ENCODE results near the gene HNRNPA2B1.
"Not testable (repeated sequence)": the region's sequence is repeated elsewhere in the genome, so short reads cannot be mapped to it uniquely, and the experiment has no call there.

The HNRNPA2B1 gene

GRCh38 chr7:26165950-26166683 lies 34.4 kb downstream of the HNRNPA2B1 start:
- Histone ChIP-seq H4K20me1 (ENCODE audit: control insufficient read depth, insufficient read depth, low read depth, low read length) (no peaks in the 10 kb centered on the region), H3F3A (ENCODE audit: control insufficient read depth, insufficient read depth) (no peaks in the 10 kb centered on the region), H3K27me3 (ENCODE audit: control insufficient read depth, low read length) (no peaks in the 10 kb centered on the region), H3K4me1 (ENCODE audit: control insufficient read depth, low read length) (peaks cover 14% of the 10 kb centered on the region), H3K9me2 (replicated peaks; ENCODE audit: control insufficient read depth, low read length) (no peaks in the 10 kb centered on the region), H3K9me3 (ENCODE audit: control insufficient read depth, insufficient read depth, low read length) (no peaks in the 10 kb centered on the region), H3K4me2 (ENCODE audit: low read length) (no peak overlapping the region), H3K27ac (ENCODE audit: low read depth, low read length) (no peak overlapping the region), H3K4me3 (ENCODE audit: low read length) (no peak overlapping the region), H3K36me3 (ENCODE audit: control insufficient read depth, low read length) (peaks cover 9% of the 10 kb centered on the region; the same call in 1 of the 2 replicates), H3K79me2 (ENCODE audit: control insufficient read depth, low read length) (peaks cover 68% of the 10 kb centered on the region)
- TF ChIP-seq CTCF (IDR thresholded peaks at IDR 0.05; ENCODE audit: low read depth, low read length, poor library complexity, severe bottlenecking) (no peak), EZH2phosphoT487 (IDR thresholded peaks at IDR 0.05; ENCODE audit: borderline replicate concordance, low read length) (no peak)

GRCh38 chr7:26163804-26164203 lies 36.7 kb downstream of the HNRNPA2B1 start:
- H3F3A ChIP-seq (ENCODE audit: control insufficient read depth, insufficient read depth): not testable (repeated sequence)
- peaks cover 70% of the 10 kb centered on the region for H3K79me2 ChIP-seq (ENCODE audit: control insufficient read depth, low read length)

GRCh38 chr7:26162431-26162830 lies 38.1 kb downstream of the HNRNPA2B1 start:
- Histone ChIP-seq H3K27ac (ENCODE audit: low read depth, low read length) (no peak overlapping the region), H3K4me3 (ENCODE audit: low read length) (no peak overlapping the region), H3K9me2 (replicated peaks; ENCODE audit: control insufficient read depth, low read length) (no peaks in the 10 kb centered on the region), H3F3A (ENCODE audit: control insufficient read depth, insufficient read depth) (0 out of 2 replicates have a peak, but pooled peaks cover 1% of the 10 kb centered on the region), H4K20me1 (ENCODE audit: control insufficient read depth, insufficient read depth, low read depth, low read length) (no peaks in the 10 kb centered on the region), H3K79me2 (ENCODE audit: control insufficient read depth, low read length) (peaks cover 75% of the 10 kb centered on the region), H3K36me3 (ENCODE audit: control insufficient read depth, low read length) (no peaks in the 10 kb centered on the region), H3K4me1 (ENCODE audit: control insufficient read depth, low read length) (peaks cover 45% of the 10 kb centered on the region), H3K4me2 (ENCODE audit: low read length) (no peak overlapping the region), H3K9me3 (ENCODE audit: control insufficient read depth, insufficient read depth, low read length) (no peaks in the 10 kb centered on the region), H3K27me3 (ENCODE audit: control insufficient read depth, low read length) (no peaks in the 10 kb centered on the region)
- TF ChIP-seq CTCF (IDR thresholded peaks at IDR 0.05; ENCODE audit: low read depth, low read length, poor library complexity, severe bottlenecking) (no peak), EZH2phosphoT487 (IDR thresholded peaks at IDR 0.05; ENCODE audit: borderline replicate concordance, low read length) (no peak)

More at GRCh38 chr7:26163804-26164203, 36.7 kb downstream of the HNRNPA2B1 start:
- H3K36me3 ChIP-seq (ENCODE audit: control insufficient read depth, low read length); H3K27me3 ChIP-seq (ENCODE audit: control insufficient read depth, low read length); H3K27ac ChIP-seq (ENCODE audit: low read depth, low read length); H3K4me2 ChIP-seq (ENCODE audit: low read length); H3K9me3 ChIP-seq (ENCODE audit: control insufficient read depth, insufficient read depth, low read length); H3K4me3 ChIP-seq (ENCODE audit: low read length); H3K9me2 ChIP-seq (replicated peaks; ENCODE audit: control insufficient read depth, low read length); H4K20me1 ChIP-seq (ENCODE audit: control insufficient read depth, insufficient read depth, low read depth, low read length): not testable (repeated sequence)
- peaks cover 33% of the 10 kb centered on the region for H3K4me1 ChIP-seq (ENCODE audit: control insufficient read depth, low read length)

GRCh38 chr7:26160896-26161295 lies 39.6 kb downstream of the HNRNPA2B1 start:
- peaks cover 12% of the 10 kb centered on the region for H3F3A ChIP-seq (ENCODE audit: control insufficient read depth, insufficient read depth)
- H3K79me2 ChIP-seq (ENCODE audit: control insufficient read depth, low read length): peaks cover 74% of the 10 kb centered on the region
- no peak overlapping the region for H3K27ac ChIP-seq (ENCODE audit: low read depth, low read length)
- H3K27me3 ChIP-seq (ENCODE audit: control insufficient read depth, low read length): no peaks in the 10 kb centered on the region
- no peaks in the 10 kb centered on the region for H3K9me3 ChIP-seq (ENCODE audit: control insufficient read depth, insufficient read depth, low read length)
- H3K36me3 ChIP-seq (ENCODE audit: control insufficient read depth, low read length): no peaks in the 10 kb centered on the region
- no peaks in the 10 kb centered on the region for H3K9me2 ChIP-seq (replicated peaks; ENCODE audit: control insufficient read depth, low read length)
- H4K20me1 ChIP-seq (ENCODE audit: control insufficient read depth, insufficient read depth, low read depth, low read length): no peaks in the 10 kb centered on the region
- TF ChIP-seq CTCF (IDR thresholded peaks at IDR 0.05; ENCODE audit: low read depth, low read length, poor library complexity, severe bottlenecking) (no peak), EZH2phosphoT487 (IDR thresholded peaks at IDR 0.05; ENCODE audit: borderline replicate concordance, low read length) (no peak)
- no peak overlapping the region for H3K4me3 ChIP-seq (ENCODE audit: low read length)
- H3K4me2 ChIP-seq (ENCODE audit: low read length): no peak overlapping the region
- peaks cover 48% of the 10 kb centered on the region for H3K4me1 ChIP-seq (ENCODE audit: control insufficient read depth, low read length)

Data from DOHH2 (cell line).